H9 (cell line): Measurements from ENCODE around the gene KCNN3. TPM values are rescaled to one million over a fixed set of nuclear protein-coding genes. Genes with fewer than 3 reads are reported as not detected.
"Not testable (repeated sequence)": the region's sequence is repeated elsewhere in the genome, so short reads cannot be mapped to it uniquely, and the experiment has no call there.

Source experiments
- DNase-seq: peaks from one replicate; pipeline ENCODE4 v3.0.0-alpha.2; 2017
- H2AFZ ChIP-seq: one replicate; pipeline ENCODE4 v1.6.1; 2013; ENCODE audit warnings: mild to moderate bottlenecking, low read length, control low read depth, moderate library complexity
- H2AK5ac ChIP-seq: 2 replicates; pipeline ENCODE4 v1.6.1; 2013; ENCODE audit warnings: low read length, control low read depth, mixed read lengths; ENCODE audit not compliant: insufficient read length
- H2BK120ac ChIP-seq: one replicate; pipeline ENCODE4 v1.6.1; 2013; ENCODE audit warnings: low read depth, mild to moderate bottlenecking, low read length, control low read depth, inconsistent platforms; ENCODE audit not compliant: poor library complexity, severe bottlenecking
- H2BK12ac ChIP-seq: 2 replicates; pipeline ENCODE4 v1.6.1; 2013; ENCODE audit warnings: low read length, control low read depth, mixed read lengths, low read depth; ENCODE audit not compliant: insufficient read length
- H2BK15ac ChIP-seq: 2 replicates; pipeline ENCODE4 v1.6.1; 2013; ENCODE audit warnings: low read depth, low read length, control low read depth
- H2BK20ac ChIP-seq: one replicate; pipeline ENCODE4 v1.6.1; 2013; ENCODE audit warnings: low read depth, mild to moderate bottlenecking, low read length, control low read depth, inconsistent platforms; ENCODE audit not compliant: poor library complexity, severe bottlenecking
- H2BK5ac ChIP-seq: 2 replicates; pipeline ENCODE4 v1.6.1; 2013; ENCODE audit warnings: low read length, control low read depth, mixed read lengths; ENCODE audit not compliant: insufficient read length
- H3K14ac ChIP-seq: 2 replicates; pipeline ENCODE4 v1.6.1; 2013; ENCODE audit warnings: low read length, control low read depth; ENCODE audit not compliant: insufficient read depth
- H3K18ac ChIP-seq: 2 replicates; pipeline ENCODE4 v1.6.1; 2013; ENCODE audit warnings: low read depth, mild to moderate bottlenecking, mixed read lengths, low read length, control low read depth; ENCODE audit not compliant: insufficient read length
- H3K23ac ChIP-seq: 2 replicates; pipeline ENCODE4 v1.6.1; 2013; ENCODE audit warnings: low read length, control low read depth, mixed read lengths, low read depth; ENCODE audit not compliant: insufficient read length
- H3K23me2 ChIP-seq: 2 replicates; pipeline ENCODE4 v1.6.1; 2013; ENCODE audit warnings: low read depth, mild to moderate bottlenecking, mixed read lengths, low read length, control low read depth; ENCODE audit not compliant: insufficient read length, poor library complexity, severe bottlenecking
- H3K27ac ChIP-seq: 2 replicates; pipeline ENCODE4 v1.5.1; 2013; ENCODE audit warnings: low read length, control low read depth, mixed read lengths, low read depth; ENCODE audit not compliant: insufficient read length
- H3K27me3 ChIP-seq: 2 replicates; pipeline ENCODE4 v1.6.1; 2013; ENCODE audit warnings: low read length, control low read depth, inconsistent platforms; ENCODE audit not compliant: insufficient read depth
- H3K4ac ChIP-seq: 2 replicates; pipeline ENCODE4 v1.6.1; 2013; ENCODE audit warnings: low read depth, mild to moderate bottlenecking, control low read depth, inconsistent platforms, low read length, moderate library complexity
- H3K4me1 ChIP-seq: 2 replicates; pipeline ENCODE4 v1.6.1; 2013; ENCODE audit warnings: low read length, control low read depth, inconsistent platforms; ENCODE audit not compliant: insufficient read depth
- H3K4me2 ChIP-seq: 2 replicates; pipeline ENCODE4 v1.6.1; 2013; ENCODE audit warnings: low read length, control low read depth, mixed read lengths; ENCODE audit not compliant: insufficient read length, insufficient read depth
- H3K56ac ChIP-seq: 2 replicates; pipeline ENCODE4 v1.6.1; 2013; ENCODE audit warnings: low read depth, mild to moderate bottlenecking, mixed read lengths, low read length, control low read depth; ENCODE audit not compliant: insufficient read length
- H3K79me1 ChIP-seq: 2 replicates; pipeline ENCODE4 v1.6.1; 2013; ENCODE audit warnings: low read depth, mild to moderate bottlenecking, moderate library complexity, low read length, control low read depth, inconsistent platforms; ENCODE audit not compliant: insufficient read depth, poor library complexity, severe bottlenecking
- H3K79me2 ChIP-seq: 2 replicates; pipeline ENCODE4 v1.6.1; 2013; ENCODE audit warnings: low read length, control low read depth, inconsistent platforms; ENCODE audit not compliant: insufficient read depth
- H3K9ac ChIP-seq: 2 replicates; pipeline ENCODE4 v1.6.1; 2013; ENCODE audit warnings: low read length, control low read depth, mixed read lengths; ENCODE audit not compliant: insufficient read length; ENCODE audit errors: extremely low read depth
- H3K9me3 ChIP-seq: one replicate; pipeline ENCODE4 v1.6.1; 2013; ENCODE audit warnings: low read depth, low read length, inconsistent platforms; ENCODE audit not compliant: control insufficient read depth
- H3T11ph ChIP-seq: one replicate; pipeline ENCODE4 v1.6.1; 2013; ENCODE audit warnings: mild to moderate bottlenecking, low read length, control low read depth, inconsistent platforms
- H4K20me1 ChIP-seq: one replicate; pipeline ENCODE4 v1.6.1; 2013; ENCODE audit not compliant: control insufficient read depth, insufficient read length, insufficient read depth
- H4K5ac ChIP-seq: 2 replicates; pipeline ENCODE4 v1.6.1; 2013; ENCODE audit warnings: low read depth, mild to moderate bottlenecking, mixed read lengths, low read length, control low read depth; ENCODE audit not compliant: insufficient read length
- H4K8ac ChIP-seq: replicated peaks from 2 replicates; pipeline ENCODE4 v1.6.1; 2013; ENCODE audit warnings: low read length, control low read depth, mixed read lengths, low read depth; ENCODE audit not compliant: insufficient read length
- H4K91ac ChIP-seq: 2 replicates; pipeline ENCODE4 v1.6.1; 2013; ENCODE audit warnings: low read depth, mild to moderate bottlenecking, moderate library complexity, mixed read lengths, low read length, control low read depth; ENCODE audit not compliant: insufficient read length
- H3K27ac Mint-ChIP-seq, 3 experiments: 2 replicates in 2 of 3; 3 replicates in 1 of 3; pipeline ENCODE4 v1.8.0; 2020 to 2021; ENCODE audit warnings: mixed read lengths in 3 of 3, mild to moderate bottlenecking in 1 of 3, moderate library complexity in 1 of 3
- H3K27me3 Mint-ChIP-seq: 2 replicates; pipeline ENCODE4 v1.8.0; 2021; ENCODE audit warnings: low read depth, mild to moderate bottlenecking, moderate library complexity, mixed read lengths
- H3K36me3 Mint-ChIP-seq, 3 experiments: 2 replicates in 2 of 3; 3 replicates in 1 of 3; pipeline ENCODE4 v1.8.0; 2020 to 2021; ENCODE audit warnings: low read depth in 3 of 3, mixed read lengths in 3 of 3; ENCODE audit not compliant: insufficient read depth in 1 of 3
- H3K4me1 Mint-ChIP-seq, 2 experiments: 2 replicates each; pipeline ENCODE4 v1.8.0; 2020; ENCODE audit warnings: mixed read lengths in 2 of 2
- H3K4me3 Mint-ChIP-seq, 2 experiments: 2 replicates in 1 of 2; 3 replicates in 1 of 2; pipeline ENCODE4 v1.8.0; 2020 to 2021; ENCODE audit warnings: mild to moderate bottlenecking in 2 of 2, mixed read lengths in 2 of 2, moderate library complexity in 1 of 2
- H3K9me3 Mint-ChIP-seq, 2 experiments: 2 replicates in 1 of 2; 3 replicates in 1 of 2; pipeline ENCODE4 v1.8.0; 2020; ENCODE audit warnings: mild to moderate bottlenecking in 2 of 2, mixed read lengths in 2 of 2, moderate library complexity in 1 of 2
- WGBS: extraction: QIAGEN DNeasy Blood & Tissue Kit; methylation state at CpG from one replicate; pipeline ENCODE4 v1.1.7; 2013; ENCODE audit warnings: missing lambda C conversion rate, low lambda C conversion rate, mixed read lengths; ENCODE audit not compliant: insufficient read length; ENCODE audit errors: extremely low coverage; 5-methylcytosine and 5-hydroxymethylcytosine counted together
- total RNA-seq: library from RNA; stranded (reverse); gene quantifications from 2 replicates; pipeline ENCODE4 v1.2.1, GENCODE V29; 2021

KCNN3 gene
- total RNA-seq, 1 experiment from 2014 or later, result 0.83 TPM

DNA sequence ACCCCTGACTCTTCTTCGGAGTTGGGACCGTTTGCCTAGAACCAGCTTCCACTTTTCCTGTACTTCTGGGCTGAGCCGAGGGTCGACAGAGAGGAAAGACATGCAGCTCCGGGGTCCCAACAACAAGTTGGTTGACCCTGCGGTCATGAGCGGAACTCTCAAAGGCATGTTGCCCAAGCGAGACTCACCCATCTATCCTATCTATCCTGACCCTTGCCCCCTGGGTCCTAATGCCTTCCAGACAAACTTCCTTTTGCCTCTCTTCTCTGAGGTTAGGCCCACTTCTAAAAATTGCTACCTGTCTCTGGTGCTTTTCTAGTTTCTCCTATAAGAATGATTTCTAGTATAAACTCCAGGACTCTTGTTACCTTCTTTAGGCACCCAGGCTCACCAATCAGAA lies 197.8 kb downstream of the KCNN3 start:
- peaks cover 8 to 14% of the 10 kb centered on the region in 2 experiments for H3K9me3 Mint-ChIP-seq
- H3K14ac ChIP-seq, H3K18ac ChIP-seq, H3K9ac ChIP-seq, H3K79me1 ChIP-seq, H3K23me2 ChIP-seq, H2BK15ac ChIP-seq, H3K4me2 ChIP-seq, H3K4ac ChIP-seq, DNase-seq, H3K9me3 ChIP-seq, H2BK120ac ChIP-seq, H2BK5ac ChIP-seq, H4K8ac ChIP-seq, H2BK12ac ChIP-seq, H3K27ac Mint-ChIP-seq, H4K91ac ChIP-seq, H3K27me3 ChIP-seq, H3K4me3 Mint-ChIP-seq, H3K23ac ChIP-seq, H4K20me1 ChIP-seq, H3K27me3 Mint-ChIP-seq, H3K79me2 ChIP-seq, H2AFZ ChIP-seq, H3K27ac ChIP-seq, H2AK5ac ChIP-seq, H3K56ac ChIP-seq, H4K5ac ChIP-seq, H2BK20ac ChIP-seq, H3T11ph ChIP-seq, H3K36me3 Mint-ChIP-seq, H3K4me1 ChIP-seq: not testable (repeated sequence)
- WGBS, result no CpG with 5 or more reads among the region's 8 CpGs
- H3K4me1 Mint-ChIP-seq, result peaks cover 20 to 25% of the 10 kb centered on the region in 2 experiments

DNA sequence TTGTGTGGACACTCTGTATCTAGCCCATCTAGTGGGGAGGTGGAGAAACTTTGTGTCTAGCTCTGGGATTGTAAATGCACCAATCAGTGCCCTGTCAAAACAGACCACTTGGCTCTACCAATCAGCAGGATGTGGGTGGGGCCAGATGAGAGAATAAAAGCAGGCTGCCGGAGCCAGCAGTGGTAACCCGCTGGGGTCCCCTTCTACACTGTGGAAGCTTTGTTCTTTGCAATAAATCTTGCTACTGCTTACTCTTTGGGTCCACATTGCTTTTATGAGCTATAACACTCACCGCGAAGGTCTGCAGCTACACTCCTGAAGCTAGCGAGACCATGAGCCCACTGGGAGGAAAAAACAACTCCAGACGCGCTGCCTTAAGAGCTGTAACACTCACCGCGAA lies 198.7 kb downstream of the KCNN3 start:
- DNase-seq, H3K36me3 Mint-ChIP-seq, H2BK20ac ChIP-seq, H3K9ac ChIP-seq, H3K18ac ChIP-seq, H4K91ac ChIP-seq, H3K27ac ChIP-seq, H3K23ac ChIP-seq, H2BK12ac ChIP-seq, H3K79me1 ChIP-seq, H4K8ac ChIP-seq, H3K27me3 ChIP-seq, H3K4me2 ChIP-seq, H3K9me3 Mint-ChIP-seq, H3K4ac ChIP-seq, H3K9me3 ChIP-seq, H2BK120ac ChIP-seq, H3K56ac ChIP-seq, H3K14ac ChIP-seq, H4K20me1 ChIP-seq, H2BK15ac ChIP-seq, H3K4me1 ChIP-seq, H3T11ph ChIP-seq, H3K23me2 ChIP-seq, H2BK5ac ChIP-seq, H3K27ac Mint-ChIP-seq, H2AFZ ChIP-seq, H3K27me3 Mint-ChIP-seq, H3K79me2 ChIP-seq, H4K5ac ChIP-seq, H2AK5ac ChIP-seq: not testable (repeated sequence)
- Mint-ChIP-seq H3K4me1 (peaks cover 20 to 25% of the 10 kb centered on the region in 2 experiments), H3K4me3 (peak overlapping the region in 1 of 2 experiments; percentile 7; a peak in 1 of 5 replicates)
- WGBS, result no CpG with 5 or more reads among the region's 9 CpGs
